ENCODE data around the gene SPG11. TPM values are rescaled to one million over a fixed set of nuclear protein-coding genes. Genes with fewer than 3 reads are reported as not detected.

The SPG11 gene
- total RNA-seq, 1 experiment from 2014 or later: 38.3 TPM

GRCh38 chr15:44573386-44573785, 90.1 kb downstream of the SPG11 start:
- no peak overlapping the region for H4K91ac ChIP-seq (ENCODE audit: insufficient read length, low read depth, low read length)
- no peak overlapping the region for H3K56ac ChIP-seq (ENCODE audit: insufficient read length, low read depth, low read length)
- no peak overlapping the region for H2BK5ac ChIP-seq (ENCODE audit: insufficient read length, low read length)
- no peak overlapping the region for H2BK15ac ChIP-seq (ENCODE audit: low read depth, low read length)
- H2BK120ac ChIP-seq (ENCODE audit: low read depth, low read length, poor library complexity, severe bottlenecking): no peak overlapping the region
- WGBS (ENCODE audit: extremely low coverage, insufficient read length, low lambda C conversion rate): no CpG with 5 or more reads among the region's 6 CpGs
- H3K4me3 Mint-ChIP-seq: no peak overlapping the region
- H3K4ac ChIP-seq (ENCODE audit: low read depth, low read length): no peak overlapping the region
- H3K36me3 Mint-ChIP-seq (ENCODE audit: insufficient read depth in 1 of 3, low read depth in 3 of 3): peaks cover 18 to 42% (median 37%) of the 10 kb centered on the region in 3 experiments; a peak in 6 of 7 replicates
- H3K79me2 ChIP-seq (ENCODE audit: insufficient read depth, low read length): no peaks in the 10 kb centered on the region
- no peak overlapping the region for H4K8ac ChIP-seq (replicated peaks; ENCODE audit: insufficient read length, low read depth, low read length)
- H3T11ph ChIP-seq (ENCODE audit: low read length): no peak overlapping the region
- H2BK12ac ChIP-seq (ENCODE audit: insufficient read length, low read depth, low read length): no peak overlapping the region
- H3K27ac ChIP-seq (ENCODE audit: insufficient read length, low read depth, low read length): no peak overlapping the region
- no peak overlapping the region for H3K27ac Mint-ChIP-seq
- H4K5ac ChIP-seq (ENCODE audit: insufficient read length, low read depth, low read length): no peak overlapping the region
- H3K23me2 ChIP-seq (ENCODE audit: insufficient read length, low read depth, low read length, poor library complexity, severe bottlenecking): no peaks in the 10 kb centered on the region
- no peaks in the 10 kb centered on the region for H3K4me1 Mint-ChIP-seq
- TF ChIP-seq CTCF (conservative IDR thresholded peaks at IDR 0.05): no peak
- no peaks in the 10 kb centered on the region for H3K4me1 ChIP-seq (ENCODE audit: insufficient read depth, low read length)
- DNase-seq: no peak
- H2BK20ac ChIP-seq (ENCODE audit: low read depth, low read length, poor library complexity, severe bottlenecking): no peak overlapping the region
- H3K14ac ChIP-seq (ENCODE audit: insufficient read depth, low read length): no peak overlapping the region
- no peaks in the 10 kb centered on the region for H3K27me3 Mint-ChIP-seq (ENCODE audit: low read depth)
- no peak overlapping the region for H2AK5ac ChIP-seq (ENCODE audit: insufficient read length, low read length)
- H3K9me3 ChIP-seq (ENCODE audit: control insufficient read depth, low read depth, low read length): no peaks in the 10 kb centered on the region
- no peak overlapping the region for H3K18ac ChIP-seq (ENCODE audit: insufficient read length, low read depth, low read length)
- H2AFZ ChIP-seq (ENCODE audit: low read length): no peak overlapping the region
- H3K9ac ChIP-seq (ENCODE audit: extremely low read depth, insufficient read length, low read length): no peak overlapping the region
- no peaks in the 10 kb centered on the region for H3K9me3 Mint-ChIP-seq
- peaks cover 2% of the 10 kb centered on the region for H3K79me1 ChIP-seq (ENCODE audit: insufficient read depth, low read depth, low read length, poor library complexity, severe bottlenecking)
- no peak overlapping the region for H3K23ac ChIP-seq (ENCODE audit: insufficient read length, low read depth, low read length)
- H3K27me3 ChIP-seq (ENCODE audit: insufficient read depth, low read length): no peaks in the 10 kb centered on the region
- H4K20me1 ChIP-seq (ENCODE audit: control insufficient read depth, insufficient read depth, insufficient read length): no peaks in the 10 kb centered on the region
- no peak overlapping the region for H3K4me2 ChIP-seq (ENCODE audit: insufficient read depth, insufficient read length, low read length)
